ENCODE data around the gene TRAPPC5. TPM values are rescaled to one million over a fixed set of nuclear protein-coding genes. Genes with fewer than 3 reads are reported as not detected.

Gene TRAPPC5
- total RNA-seq, 1 experiment from 2014 or later: 124 TPM

GRCh38 chr19:7732045-7732444 is 51.4 kb downstream of the TRAPPC5 start, which contains the start of gene CLEC4G:
Gene CLEC4G, minus strand, starts transcription at chr19:7732110. Its CDS starts 8 bp downstream, at chr19:7732102.
- Mint-ChIP-seq H3K36me3 (no peaks in the 10 kb centered on the region), H3K27me3 (ENCODE audit: low read depth) (peaks cover 90% of the 10 kb centered on the region), H3K9me3 (no peaks in the 10 kb centered on the region), H3K4me1 (peaks cover 13% of the 10 kb centered on the region), H3K4me3 (peak within 1 kb of the TSS; percentile 43), H3K27ac (no peak within 1 kb of the TSS)
- no peak for ATAC-seq
- ChIA-PET CTCF (interaction anchor here (0.5 to 1.8 kb wide), 2 partner anchors 67 to 378 kb away, joined by 3 to 6 read pairs; no protein-coding TSS in a partner anchor), POLR2A (no interaction called here)
- no peak for DNase-seq (ENCODE audit: low spot score)
- TF ChIP-seq ZNF263 (CRISPR knock-in tag; IDR thresholded peaks at IDR 0.05; ENCODE audit: low read depth) (no peak), FOXP1 (CRISPR knock-in tag; IDR thresholded peaks at IDR 0.05; ENCODE audit: borderline replicate concordance) (no peak), USF1 (CRISPR knock-in tag; IDR thresholded peaks at IDR 0.05) (no peak), HMGA2 (CRISPR knock-in tag; IDR thresholded peaks at IDR 0.05) (no peak), MLX (CRISPR knock-in tag; IDR thresholded peaks at IDR 0.05) (no peak), CTCF (IDR thresholded peaks at IDR 0.05) (no peak), ARID4B (CRISPR knock-in tag; IDR thresholded peaks at IDR 0.05; ENCODE audit: borderline replicate concordance) (no peak), IRF1 (CRISPR knock-in tag; IDR thresholded peaks at IDR 0.05) (no peak), TCF7 (CRISPR knock-in tag; IDR thresholded peaks at IDR 0.05; ENCODE audit: low read depth) (no peak), FOXJ3 (CRISPR knock-in tag; IDR thresholded peaks at IDR 0.05; ENCODE audit: borderline replicate concordance) (no peak), ZNF396 (CRISPR knock-in tag; IDR thresholded peaks at IDR 0.05; ENCODE audit: borderline replicate concordance) (no peak), E2F5 (CRISPR knock-in tag; IDR thresholded peaks at IDR 0.05) (no peak), GRHL2 (CRISPR knock-in tag; IDR thresholded peaks at IDR 0.05; ENCODE audit: insufficient replicate concordance, severe bottlenecking) (no peak), E2F4 (CRISPR knock-in tag; IDR thresholded peaks at IDR 0.05; ENCODE audit: borderline replicate concordance, low read depth) (no peak), IRF2 (CRISPR knock-in tag; IDR thresholded peaks at IDR 0.05; ENCODE audit: borderline replicate concordance, low read depth) (no peak)
